ENCODE measurements around the gene NUCB2. TPM values are rescaled to one million over a fixed set of nuclear protein-coding genes. Genes with fewer than 3 reads are reported as not detected.

The NUCB2 gene
- total and polyA plus RNA-seq, 12 donors: 78.8 to 175 (median 106) TPM

GRCh38 chr11:17343907-17344306 lies 67.4 kb downstream of the NUCB2 start:
- no peaks in the 10 kb centered on the region for H3K9me3 ChIP-seq
- peaks cover 0 to 6% (median 0%) of the 10 kb centered on the region in 9 donors for H3K36me3 ChIP-seq
- 86 to 93% methylated on average over 1 of the region's 1 CpG for WGBS, 2 donors
- no peak overlapping the region for H3K27ac ChIP-seq
- intact Hi-C loops (cut with DNase I): no loop called here
- no peak overlapping the region for H3K4me3 ChIP-seq
- DNase-seq: no peak
- no peak for ATAC-seq
- H3K27me3 ChIP-seq: no peaks in the 10 kb centered on the region
- no peak for TF ChIP-seq CTCF (IDR thresholded peaks at IDR 0.05)
- no peaks in the 10 kb centered on the region for H3K4me1 ChIP-seq

DNA sequence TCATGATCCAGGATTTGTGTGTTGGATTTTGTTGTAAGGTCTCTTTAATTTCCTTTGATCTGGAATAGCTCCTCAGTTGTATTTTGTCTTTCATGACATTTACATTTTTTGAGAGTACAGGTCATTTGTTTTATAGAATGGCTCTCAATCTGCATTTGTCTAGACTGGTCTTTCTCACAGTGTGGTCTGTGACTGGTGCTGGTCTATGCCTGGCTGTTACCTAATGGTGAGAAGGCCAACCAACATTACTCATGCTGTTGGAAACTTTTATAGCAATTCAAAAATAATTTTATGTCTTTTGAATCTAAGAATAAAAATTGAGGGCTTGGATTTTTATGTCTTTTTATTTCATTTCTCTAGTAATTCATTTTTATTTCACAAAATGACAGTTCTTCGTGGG lies 71.1 kb downstream of the NUCB2 start:
- 80 to 81% methylated on average over 1 of the region's 1 CpG for WGBS, 2 donors
- H3K4me3 ChIP-seq: no peak overlapping the region
- no peak overlapping the region for H3K27ac ChIP-seq
- peaks cover 0 to 17% (median 6%) of the 10 kb centered on the region in 9 donors for H3K4me1 ChIP-seq
- peaks cover 0 to 6% (median 0%) of the 10 kb centered on the region in 9 donors for H3K36me3 ChIP-seq
- DNase-seq (no peak), ATAC-seq (no peak)
- intact Hi-C loops (cut with DNase I): no loop called here
- no peak for TF ChIP-seq CTCF (IDR thresholded peaks at IDR 0.05)
- peaks cover 0 to under 1% (median 0%) of the 10 kb centered on the region in 7 donors for H3K27me3 ChIP-seq
- H3K9me3 ChIP-seq: no peaks in the 10 kb centered on the region

DNA sequence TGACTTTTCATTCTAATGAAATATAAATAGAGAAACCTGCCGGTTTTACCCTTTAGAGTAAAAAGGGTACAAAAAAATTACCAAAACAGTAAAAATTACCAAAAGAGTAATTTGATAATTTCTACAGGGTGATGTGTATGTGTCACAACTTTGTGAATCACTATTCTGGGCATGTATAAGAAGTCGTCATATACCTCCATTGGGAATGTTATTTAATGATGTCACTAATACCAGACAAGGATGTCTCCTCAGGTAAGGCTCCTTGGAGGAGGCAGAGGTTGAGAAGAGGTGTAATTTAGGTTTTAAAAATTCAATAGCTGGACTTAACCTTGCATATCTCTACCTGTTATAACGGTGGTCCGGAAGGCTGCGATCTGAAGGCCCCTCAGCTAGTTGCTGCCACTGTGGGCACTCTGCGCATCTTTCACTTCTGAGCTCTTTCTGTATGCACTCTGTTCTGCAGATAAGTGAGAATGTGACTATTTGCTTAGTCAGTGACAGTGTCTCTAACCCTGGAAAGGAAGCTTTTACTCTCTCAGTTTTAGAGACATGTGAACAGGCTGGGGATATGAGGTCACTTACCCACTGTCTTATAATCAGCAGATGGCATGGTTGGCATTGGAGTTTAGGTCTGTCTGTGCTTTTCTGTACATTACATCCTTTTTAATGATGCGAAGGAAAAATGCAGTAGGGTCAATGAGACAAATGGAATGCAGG lies 74.1 kb downstream of the NUCB2 start:
- peaks cover 0 to 4% (median 0%) of the 10 kb centered on the region in 7 donors for H3K27me3 ChIP-seq
- no peaks in the 10 kb centered on the region for H3K36me3 ChIP-seq
- WGBS, 2 donors: 93 to 98% methylated on average over 7 of the region's 7 CpGs
- TF ChIP-seq CTCF (IDR thresholded peaks at IDR 0.05): no peak
- ATAC-seq: no peak
- H3K9me3 ChIP-seq: no peaks in the 10 kb centered on the region
- intact Hi-C loops (cut with DNase I): loop anchor here in 2 of 10 donors (5.0 kb wide), 2 partner anchors 73 to 118 kb away; partner anchors contain the start of gene NUCB2 (in 2 of the 2)
- H3K4me3 ChIP-seq: no peak overlapping the region
- H3K4me1 ChIP-seq: peaks cover 0 to 34% (median 16%) of the 10 kb centered on the region in 9 donors
- H3K27ac ChIP-seq: no peak overlapping the region
- no peak for DNase-seq

DNA sequence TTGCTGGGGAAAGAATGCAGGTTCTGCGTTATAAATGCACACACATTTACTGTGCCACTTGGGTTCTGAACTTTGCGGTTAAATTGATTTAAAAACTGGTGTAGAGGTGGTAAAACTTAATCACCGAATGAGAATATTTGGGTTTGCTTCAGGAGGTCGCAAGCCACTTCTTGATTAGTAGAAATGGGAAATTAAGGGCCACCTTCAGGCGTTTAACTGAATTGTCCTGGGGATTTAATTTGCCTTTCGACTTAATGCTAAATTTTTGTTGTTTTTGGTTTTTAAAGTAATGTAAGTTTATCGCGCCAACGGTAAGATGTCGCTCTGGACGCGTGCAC lies 74.6 kb downstream of the NUCB2 start:
- no peak for DNase-seq
- no peak for ATAC-seq
- Histone ChIP-seq H3K36me3 (no peaks in the 10 kb centered on the region), H3K9me3 (no peaks in the 10 kb centered on the region), H3K27me3 (peaks cover 0 to 4% (median 0%) of the 10 kb centered on the region in 7 donors), H3K4me3 (peak overlapping the region in 9 of 10 donors; percentile 50 to 77 (median 71)), H3K4me1 (peaks cover 0 to 34% (median 16%) of the 10 kb centered on the region in 9 donors), H3K27ac (peak overlapping the region in 3 of 10 donors; percentile 32 to 51 (median 49))
- WGBS, 2 donors: 28% methylated on average over 12 of the region's 12 CpGs
- peak in 3 of 9 donors; percentile 6 to 9 (median 9) for TF ChIP-seq CTCF (IDR thresholded peaks at IDR 0.05)
- intact Hi-C loops (cut with DNase I): loop anchor here in 2 of 10 donors (5.0 kb wide), 2 partner anchors 74 to 119 kb away; partner anchors contain the start of gene NUCB2 (in 2 of the 2)

Measured in heart right ventricle (tissue), 16 donors.